ENCODE measurements around the gene PVALEF.
A peak's percentile ranks its signal among the peaks of the same experiment; 100 is the strongest.
"Not testable (repeated sequence)": the region's sequence is repeated elsewhere in the genome, so short reads cannot be mapped to it uniquely, and the experiment has no call there.

The PVALEF gene

GRCh38 chr17:81222906-81223761 is 57.8 kb downstream of the PVALEF start, which contains the start of gene CEP131:
Gene CEP131 (minus strand): TSS chr17:81222965. CDS start chr17:81220056, 2,909 bp downstream.
- peak; percentile 99 for DNase-seq

DNA sequence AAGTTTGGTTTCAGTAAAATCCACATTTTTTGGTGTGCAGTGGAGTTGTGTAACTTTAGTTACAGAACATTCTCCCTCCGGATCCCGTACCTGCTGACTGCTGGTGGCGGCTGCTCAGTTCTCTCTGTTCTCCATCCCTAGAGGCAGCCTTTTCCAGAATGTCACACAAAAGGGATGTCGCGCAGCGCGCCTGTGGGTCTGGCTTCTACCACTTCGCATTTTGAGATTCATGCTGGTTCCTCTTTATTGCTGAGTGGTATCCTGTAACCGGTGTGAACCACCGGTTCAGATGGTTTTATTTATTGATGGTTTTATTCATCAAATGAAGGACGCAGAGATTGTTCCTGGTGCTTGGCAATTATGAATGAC is 58.4 kb downstream of the PVALEF start:
- no peak for DNase-seq

DNA sequence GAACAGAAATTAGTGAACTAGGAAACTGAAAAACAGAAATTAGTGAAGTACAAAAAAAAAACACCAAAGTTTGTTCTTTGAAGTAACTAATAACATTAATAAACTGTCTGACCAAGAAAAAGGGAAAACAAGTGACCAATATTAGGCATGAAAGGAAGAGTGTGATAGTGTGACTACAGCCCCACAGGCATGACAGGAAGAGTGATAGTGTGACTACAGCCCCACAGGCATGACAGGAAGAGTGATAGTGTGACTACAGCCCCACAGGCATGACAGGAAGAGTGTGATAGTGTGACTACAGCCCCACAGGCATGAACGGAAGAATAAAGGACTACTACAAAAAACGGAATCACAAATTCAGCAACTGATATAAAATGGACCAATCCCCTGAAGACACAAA is 62.3 kb downstream of the PVALEF start:
- not testable (repeated sequence) for DNase-seq

- DNase-seq = no peak
Measured at GRCh38 chr17:81228420-81228819, 63.1 kb downstream of the PVALEF start.

GRCh38 chr17:81228834-81229665 is 63.7 kb downstream of the PVALEF start:
- no peak for DNase-seq

- no peak for DNase-seq
Measured at GRCh38 chr17:81229666-81229920, 64.3 kb downstream of the PVALEF start.

- DNase-seq = no peak
Measured at GRCh38 chr17:81230043-81230820, 64.9 kb downstream of the PVALEF start.

- no peak for DNase-seq
Measured at GRCh38 chr17:81231121-81231645, 65.9 kb downstream of the PVALEF start.

- DNase-seq = no peak
Measured at GRCh38 chr17:81231766-81232581, 66.7 kb downstream of the PVALEF start.
